Thyroid gland (tissue), 4 donors: ENCODE results near the gene NR1H4. TPM values are rescaled to one million over a fixed set of nuclear protein-coding genes. Genes with fewer than 3 reads are reported as not detected.
"Not testable (repeated sequence)": the region's sequence is repeated elsewhere in the genome, so short reads cannot be mapped to it uniquely, and the experiment has no call there.

Experiments
- DNase-seq, 2 donors: peaks; one replicate each; pipeline ENCODE4 v3.0.0-alpha.2; 2019
- H3K27ac ChIP-seq, 3 donors: fragments of 200-600 bp; sonication (generic); 1 replicate in 2 of 3; 2 replicates in 1 of 3; pipeline ENCODE4 v1.5.1; 2016 to 2019; ENCODE audit warnings: mild to moderate bottlenecking in 1 of 3, moderate library complexity in 1 of 3
- H3K27me3 ChIP-seq: fragments of 200-600 bp; sonication (generic); one replicate; pipeline ENCODE4 v1.5.1; 2019
- H3K36me3 ChIP-seq, 2 donors: fragments of 200-600 bp; sonication (generic); one replicate each; pipeline ENCODE4 v1.5.1; 2016 to 2019
- H3K4me1 ChIP-seq, 2 donors: fragments of 200-600 bp; sonication (generic); one replicate each; pipeline ENCODE4 v1.5.1; 2017 to 2019
- H3K4me3 ChIP-seq, 3 donors: fragments of 200-600 bp; sonication (generic); replicated peaks in 1 of 3; 1 replicate in 2 of 3; 2 replicates in 1 of 3; pipeline ENCODE4 v1.5.1; 2016; ENCODE audit warnings: mild to moderate bottlenecking in 1 of 3
- H3K9me3 ChIP-seq: fragments of 200-600 bp; sonication (generic); one replicate; pipeline ENCODE4 v1.5.1; 2017
- CTCF ChIP-seq, 6 experiments: fragments of 200-600 bp in 3 of 6; fragments of 450-650 bp in 3 of 6; sonication (generic) in 3 of 6; IDR thresholded peaks; one replicate each; pipeline ENCODE4 v1.5.1; 2016 to 2019; ENCODE audit warnings: antibody characterized with exemption in 6 of 6, mild to moderate bottlenecking in 2 of 6, inconsistent platforms in 1 of 6, moderate library complexity in 1 of 6
- POLR2A ChIP-seq, 2 donors: fragments of 450-650 bp; IDR thresholded peaks; one replicate each; pipeline ENCODE4 v1.6.1; 2017; ENCODE audit warnings: antibody characterized with exemption in 2 of 2, mild to moderate bottlenecking in 2 of 2, moderate library complexity in 1 of 2
- WGBS, 2 donors: methylation state at CpG; one replicate each; pipeline ENCODE4 v1.1.5; 2017; 5-methylcytosine and 5-hydroxymethylcytosine counted together
- intact Hi-C: fragments of 100-400 bp; cut with DNase I; formaldehyde crosslinking; loops from one replicate; pipeline ENCODE4 v1.15.1; 2023
- total RNA-seq, 4 donors: library from RNA; depleted of rRNA; stranded (reverse); fragments of >200 nt; gene quantifications; one replicate each; pipeline ENCODE4 v1.2.3, GENCODE V29; 2016

The NR1H4 gene
- total RNA-seq, 4 donors from 2014 or later: not detected

- Histone ChIP-seq H3K36me3 (no peaks in the 10 kb centered on the region), H3K4me1 (no peaks in the 10 kb centered on the region), H3K27ac (no peak overlapping the region), H3K4me3 (no peak overlapping the region), H3K9me3 (no peaks in the 10 kb centered on the region), H3K27me3 (no peaks in the 10 kb centered on the region)
- no peak for TF ChIP-seq CTCF (IDR thresholded peaks at IDR 0.05)
- no peak for TF ChIP-seq POLR2A (IDR thresholded peaks at IDR 0.05)
- DNase-seq: no peak
- intact Hi-C loops: no loop called here
- 95% methylated on average over 2 of the region's 2 CpGs for WGBS, 2 donors
Observed at GRCh38 chr12:100494026-100494425, 20.4 kb downstream of the NR1H4 start.

GRCh38 chr12:100494538-100494937, 20.9 kb downstream of the NR1H4 start:
- no peak overlapping the region for H3K27ac ChIP-seq
- H3K27me3 ChIP-seq: no peaks in the 10 kb centered on the region
- intact Hi-C loops: no loop called here
- no peak for DNase-seq
- no peaks in the 10 kb centered on the region for H3K4me1 ChIP-seq
- no peaks in the 10 kb centered on the region for H3K36me3 ChIP-seq
- TF ChIP-seq CTCF (IDR thresholded peaks at IDR 0.05) (no peak), POLR2A (IDR thresholded peaks at IDR 0.05) (no peak)
- WGBS, 2 donors: 87 to 90% methylated on average over 2 of the region's 2 CpGs
- H3K4me3 ChIP-seq: no peak overlapping the region
- no peaks in the 10 kb centered on the region for H3K9me3 ChIP-seq

- Histone ChIP-seq H3K4me3 (no peak overlapping the region), H3K9me3 (no peaks in the 10 kb centered on the region), H3K4me1 (no peaks in the 10 kb centered on the region), H3K27ac (no peak overlapping the region), H3K27me3 (no peaks in the 10 kb centered on the region), H3K36me3 (no peaks in the 10 kb centered on the region)
- TF ChIP-seq POLR2A (IDR thresholded peaks at IDR 0.05) (no peak), CTCF (IDR thresholded peaks at IDR 0.05) (no peak)
- intact Hi-C loops: no loop called here
- 81 to 83% methylated on average over 15 of the region's 15 CpGs for WGBS, 2 donors
- DNase-seq: no peak
Observed at GRCh38 chr12:100497105-100497795, 23.6 kb downstream of the NR1H4 start.

- Histone ChIP-seq H3K27ac (no peak overlapping the region), H3K4me1 (no peaks in the 10 kb centered on the region), H3K9me3 (no peaks in the 10 kb centered on the region), H3K27me3 (no peaks in the 10 kb centered on the region), H3K36me3 (no peaks in the 10 kb centered on the region), H3K4me3 (no peak overlapping the region)
- no peak for DNase-seq
- WGBS, 2 donors: 91 to 96% methylated on average over 10 of the region's 10 CpGs
- TF ChIP-seq POLR2A (IDR thresholded peaks at IDR 0.05) (no peak), CTCF (IDR thresholded peaks at IDR 0.05) (no peak)
- intact Hi-C loops: no loop called here
Observed at GRCh38 chr12:100498141-100498540, 24.5 kb downstream of the NR1H4 start.

- Histone ChIP-seq H3K36me3 (no peaks in the 10 kb centered on the region), H3K4me1 (no peaks in the 10 kb centered on the region), H3K9me3 (no peaks in the 10 kb centered on the region), H3K27me3 (no peaks in the 10 kb centered on the region), H3K4me3 (no peak overlapping the region), H3K27ac (no peak overlapping the region)
- 89 to 90% methylated on average over 1 of the region's 1 CpG for WGBS, 2 donors
- intact Hi-C loops: no loop called here
- no peak for DNase-seq
- TF ChIP-seq CTCF (IDR thresholded peaks at IDR 0.05): no peak
- no peak for TF ChIP-seq POLR2A (IDR thresholded peaks at IDR 0.05)
Observed at GRCh38 chr12:100499416-100499815, 25.8 kb downstream of the NR1H4 start.

GRCh38 chr12:100502718-100503117, 29.1 kb downstream of the NR1H4 start:
- intact Hi-C loops, H3K4me1 ChIP-seq: not testable (repeated sequence)
- 87 to 92% methylated on average over 4 of the region's 4 CpGs for WGBS, 2 donors

More at GRCh38 chr12:100502718-100503117, 29.1 kb downstream of the NR1H4 start:
- not testable (repeated sequence) for DNase-seq, H3K9me3 ChIP-seq, H3K27me3 ChIP-seq, H3K27ac ChIP-seq, H3K36me3 ChIP-seq, H3K4me3 ChIP-seq
